ENCODE data around the gene FBN1.

FBN1 gene

GRCh38 chr15:48548455-48548854 lies 97.1 kb downstream of the FBN1 start:
- ATAC-seq = no peak

GRCh38 chr15:48547286-48547685 lies 98.2 kb downstream of the FBN1 start:
- ATAC-seq = no peak

GRCh38 chr15:48546296-48546695 lies 99.2 kb downstream of the FBN1 start:
- no peak for ATAC-seq

GRCh38 chr15:48544778-48545177 lies 100.7 kb downstream of the FBN1 start:
- ATAC-seq = no peak

DNA sequence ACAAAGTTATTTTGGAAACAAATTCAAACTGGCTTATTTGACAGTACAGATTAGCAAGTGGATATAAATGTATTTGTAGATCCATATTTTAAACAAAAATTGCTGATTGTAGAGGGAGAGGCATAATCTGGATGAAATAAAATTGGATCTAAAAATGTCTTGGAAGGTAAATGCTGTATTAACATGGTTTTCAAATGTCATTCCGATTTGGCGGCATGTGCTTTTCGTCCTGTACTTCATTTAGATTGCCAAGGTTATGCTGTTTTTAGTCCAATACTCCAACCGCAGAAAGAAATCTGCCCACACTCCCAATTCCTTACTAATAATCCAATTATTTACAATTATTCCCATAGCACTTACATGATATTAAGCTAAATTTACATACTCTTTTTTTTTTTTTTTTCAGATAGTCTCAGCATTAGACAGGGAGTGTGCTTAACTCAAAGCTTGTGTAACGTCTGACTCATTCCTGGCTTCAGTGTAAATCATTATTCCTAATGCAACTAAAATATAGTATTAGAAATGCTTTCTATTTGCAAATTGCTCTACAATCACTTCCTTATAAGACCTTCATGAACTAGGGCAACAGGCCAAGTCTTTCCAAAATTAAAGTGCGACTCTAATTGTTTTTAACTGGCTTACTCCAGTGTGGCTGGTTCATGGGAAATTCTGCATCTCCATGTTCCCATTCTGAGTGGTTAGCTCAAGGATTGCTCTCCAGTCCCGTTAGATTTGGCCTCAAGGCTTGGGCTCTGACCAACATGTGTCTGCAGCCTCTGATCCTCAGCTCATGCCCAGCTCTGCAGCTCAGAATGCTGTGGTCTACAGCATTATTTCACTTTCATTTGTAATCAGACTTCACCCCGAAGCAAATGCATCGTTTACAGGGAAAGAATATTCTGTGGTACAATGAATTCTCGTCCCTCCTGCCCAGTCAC lies 103.9 kb downstream of the FBN1 start:
- no peak for ATAC-seq

DNA sequence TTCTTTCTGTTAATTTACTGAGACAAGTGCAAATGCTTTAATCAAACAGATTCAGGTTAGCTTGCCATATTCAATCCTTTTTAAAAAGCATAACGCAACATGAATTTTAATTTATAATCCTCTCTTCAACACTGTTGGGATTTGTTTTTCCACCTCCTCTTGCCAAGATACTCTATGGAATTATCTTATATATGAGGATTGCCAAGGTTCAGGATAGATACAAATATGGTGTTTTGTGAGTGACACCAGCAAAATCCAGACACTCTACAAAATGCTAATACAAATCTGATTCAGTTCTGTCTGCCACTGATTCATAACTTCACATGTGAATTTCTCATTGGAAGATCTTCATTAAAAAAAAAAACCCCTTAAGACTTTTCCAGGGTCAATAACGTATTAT lies 104.8 kb downstream of the FBN1 start:
- no peak for ATAC-seq

DNA sequence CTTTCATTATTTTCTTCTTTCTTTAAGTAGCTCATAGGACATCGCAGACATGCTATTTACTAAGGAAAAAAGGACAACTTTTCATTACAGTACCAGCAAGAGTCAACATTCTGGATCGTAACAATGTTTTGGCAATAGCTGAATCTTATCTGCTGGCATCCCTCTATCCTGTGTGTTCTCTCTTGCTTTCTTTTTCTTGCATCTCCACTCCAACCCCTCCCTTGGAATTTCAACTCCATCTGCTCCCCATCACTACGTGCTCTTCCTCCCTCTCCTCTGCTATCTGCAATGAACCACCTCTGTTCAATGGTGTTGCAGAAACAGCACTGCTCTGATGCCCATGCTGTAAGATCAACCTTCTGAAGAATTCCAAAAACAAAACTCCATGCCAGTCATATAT lies 106.6 kb downstream of the FBN1 start:
- ATAC-seq = no peak

DNA sequence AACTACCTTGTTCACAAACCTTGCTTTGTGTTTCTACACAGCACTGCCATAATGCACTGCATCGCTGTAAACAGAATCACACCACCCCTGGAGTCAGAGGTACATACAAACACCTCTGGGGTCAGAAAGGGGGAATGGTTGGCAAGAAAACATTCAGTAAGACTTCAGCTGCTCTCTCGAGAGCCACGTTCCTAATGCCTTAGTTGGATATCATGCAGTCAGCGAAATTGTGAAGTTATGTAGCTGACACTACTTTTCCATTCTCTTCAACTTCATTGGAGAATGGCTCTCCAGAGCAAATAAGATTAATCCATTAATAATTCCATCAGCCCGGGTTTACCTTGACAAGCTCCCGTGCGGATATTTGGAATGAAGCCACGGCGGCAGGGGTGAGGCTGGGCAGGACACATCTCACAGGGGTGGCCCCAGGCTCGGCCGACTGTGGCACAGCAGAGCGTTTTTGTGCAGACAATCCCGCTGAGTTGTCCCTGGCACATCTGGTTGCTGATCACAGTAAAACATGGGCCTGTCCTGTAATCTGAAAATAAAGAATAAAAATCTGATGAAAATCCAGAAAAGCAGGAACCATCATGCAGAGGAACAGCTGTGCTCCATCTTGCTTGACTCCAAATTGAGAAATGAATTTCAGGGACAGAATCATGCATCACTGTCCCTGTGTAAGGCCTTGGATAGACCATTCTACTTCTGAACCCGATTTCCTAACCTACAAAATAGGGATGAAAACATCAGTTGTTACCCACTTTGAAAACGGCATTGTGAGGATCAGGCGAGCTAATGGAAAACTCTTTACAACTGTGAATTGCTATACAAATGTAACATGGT lies 108.0 kb downstream of the FBN1 start:
- no peak for ATAC-seq

DNA sequence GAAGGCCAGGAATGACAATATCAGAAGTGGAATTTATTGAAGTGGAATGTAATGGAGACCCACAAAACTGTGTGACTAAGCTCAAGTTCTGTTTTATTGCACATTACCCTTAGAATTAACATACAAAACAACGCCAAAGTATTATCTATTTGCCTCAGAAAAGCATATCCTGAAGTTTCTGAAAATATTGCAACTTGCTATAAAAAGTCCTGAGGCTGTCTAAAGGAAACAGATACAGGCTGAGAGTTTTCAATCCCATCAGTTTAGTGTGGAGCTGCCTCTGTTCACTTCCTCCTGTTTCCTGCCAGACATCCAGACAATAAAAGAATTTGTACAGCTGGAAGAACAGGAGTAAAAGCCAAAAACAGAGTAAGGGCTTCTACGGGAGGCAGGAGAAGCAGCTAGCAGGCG lies 108.8 kb downstream of the FBN1 start:
- ATAC-seq = no peak

- no peak for ATAC-seq
Measured at GRCh38 chr15:48533982-48534381, 111.5 kb downstream of the FBN1 start.

DNA sequence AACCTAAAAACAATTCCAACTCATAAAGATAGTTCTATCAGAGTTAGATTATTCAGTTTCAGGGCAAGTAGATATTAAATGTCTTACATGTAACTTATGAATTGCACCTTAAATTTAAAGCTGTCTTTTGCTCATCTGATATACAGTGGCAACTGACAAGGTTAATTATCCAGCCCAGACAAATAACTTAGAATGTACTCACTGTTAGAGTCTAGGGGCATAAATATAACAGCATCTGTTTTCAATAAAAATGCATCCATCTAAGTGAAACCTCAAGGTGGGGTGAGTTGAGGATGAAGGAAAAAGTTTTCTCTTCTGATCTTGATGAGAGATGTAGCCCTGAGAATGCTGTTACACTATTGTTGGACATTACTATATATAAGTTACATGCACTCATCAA lies 112.6 kb downstream of the FBN1 start:
- ATAC-seq = no peak

DNA sequence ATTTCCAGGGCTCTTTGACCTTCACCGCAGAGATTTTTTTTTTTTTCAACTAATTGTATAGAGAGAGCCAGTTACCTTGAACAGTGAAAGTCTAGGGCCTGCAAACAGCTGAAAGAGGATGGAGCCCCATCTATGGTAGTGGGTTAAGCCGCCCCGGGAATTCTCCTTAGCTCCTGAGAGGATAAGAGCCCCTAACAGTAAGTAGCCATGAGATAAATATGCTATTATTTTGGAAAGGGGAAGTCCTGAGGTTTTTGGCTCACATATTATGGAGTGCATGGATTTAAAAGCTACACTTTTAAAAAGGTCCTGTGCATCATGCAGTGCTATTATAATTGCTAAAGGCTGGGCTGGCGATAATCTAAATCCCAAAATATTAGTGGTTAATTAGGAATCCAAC lies 115.0 kb downstream of the FBN1 start:
- ATAC-seq = no peak

DNA sequence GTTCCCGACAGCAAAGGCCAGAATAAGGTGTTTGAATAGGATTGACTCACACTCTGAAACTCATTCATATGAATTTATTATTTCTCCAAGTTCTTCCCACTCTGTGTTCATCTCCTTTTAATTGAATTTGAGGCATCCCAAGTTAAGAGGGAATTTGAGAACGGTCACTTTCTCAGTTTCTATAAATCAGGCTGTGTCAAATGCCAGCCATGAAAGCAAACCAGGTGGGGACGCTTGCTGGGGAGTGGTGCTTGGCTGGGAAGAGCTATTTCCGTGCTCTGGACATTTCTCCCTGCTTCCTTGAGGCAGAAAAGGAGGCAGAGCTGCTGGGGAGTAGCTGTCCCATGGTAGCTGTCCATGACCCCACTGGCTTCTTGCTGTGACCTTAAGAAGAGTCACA lies 116.6 kb downstream of the FBN1 start:
- no peak for ATAC-seq

DNA sequence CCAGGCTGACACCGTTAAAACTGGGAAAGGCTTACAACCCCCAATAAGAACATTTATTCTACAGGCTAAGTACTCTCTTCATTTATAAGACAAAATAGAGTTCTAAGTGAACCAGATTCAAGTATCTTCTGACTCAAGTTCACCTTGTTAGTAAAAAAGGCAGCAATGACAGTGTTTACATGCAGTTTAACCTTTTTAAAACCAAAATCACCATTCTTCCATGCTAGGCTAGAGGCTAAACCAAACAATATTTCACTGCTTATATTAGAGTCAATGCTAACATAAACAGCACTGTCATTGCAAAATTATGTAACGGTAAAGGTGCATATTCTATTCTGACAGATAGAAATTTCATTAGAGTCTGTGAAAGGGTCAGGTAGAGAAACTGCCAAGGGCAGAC lies 118.0 kb downstream of the FBN1 start:
- no peak for ATAC-seq

DNA sequence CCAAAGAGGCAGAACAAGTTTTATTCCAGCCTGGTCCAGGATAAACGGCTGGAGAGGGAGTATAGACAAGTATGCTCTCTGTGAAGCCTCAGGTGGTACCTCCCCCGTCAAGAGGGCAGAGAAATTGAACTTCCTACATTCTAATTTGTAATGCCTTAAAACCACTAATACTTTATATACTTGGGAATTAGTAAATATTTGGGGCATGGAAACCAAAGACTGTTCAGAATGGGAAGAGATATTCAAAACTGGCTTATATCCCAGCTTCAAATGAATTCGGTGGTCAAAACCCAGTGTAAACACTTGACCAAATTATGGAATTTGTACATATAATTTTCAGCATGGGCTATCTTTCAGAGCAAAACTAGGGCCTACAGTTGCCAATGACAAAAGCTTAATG lies 122.6 kb downstream of the FBN1 start:
- ATAC-seq = no peak

DNA sequence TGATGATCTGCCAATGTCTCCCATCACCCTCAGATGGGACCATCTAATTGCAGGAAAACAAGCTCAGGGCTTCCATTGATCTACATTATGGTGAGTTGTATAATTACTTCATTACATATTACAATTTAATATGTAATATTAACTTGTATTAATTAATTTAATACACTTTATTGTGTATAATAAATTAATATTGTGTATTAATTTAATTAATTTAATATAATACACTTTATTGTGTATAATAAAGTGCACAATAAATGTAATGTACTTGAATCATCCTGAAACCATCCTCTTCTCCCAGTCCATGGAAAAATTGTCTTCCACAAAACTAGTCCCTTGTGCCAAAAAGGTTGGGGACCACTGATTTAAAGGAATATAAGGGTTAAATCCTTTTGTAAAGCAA lies 123.4 kb downstream of the FBN1 start:
- no peak for ATAC-seq

DNA sequence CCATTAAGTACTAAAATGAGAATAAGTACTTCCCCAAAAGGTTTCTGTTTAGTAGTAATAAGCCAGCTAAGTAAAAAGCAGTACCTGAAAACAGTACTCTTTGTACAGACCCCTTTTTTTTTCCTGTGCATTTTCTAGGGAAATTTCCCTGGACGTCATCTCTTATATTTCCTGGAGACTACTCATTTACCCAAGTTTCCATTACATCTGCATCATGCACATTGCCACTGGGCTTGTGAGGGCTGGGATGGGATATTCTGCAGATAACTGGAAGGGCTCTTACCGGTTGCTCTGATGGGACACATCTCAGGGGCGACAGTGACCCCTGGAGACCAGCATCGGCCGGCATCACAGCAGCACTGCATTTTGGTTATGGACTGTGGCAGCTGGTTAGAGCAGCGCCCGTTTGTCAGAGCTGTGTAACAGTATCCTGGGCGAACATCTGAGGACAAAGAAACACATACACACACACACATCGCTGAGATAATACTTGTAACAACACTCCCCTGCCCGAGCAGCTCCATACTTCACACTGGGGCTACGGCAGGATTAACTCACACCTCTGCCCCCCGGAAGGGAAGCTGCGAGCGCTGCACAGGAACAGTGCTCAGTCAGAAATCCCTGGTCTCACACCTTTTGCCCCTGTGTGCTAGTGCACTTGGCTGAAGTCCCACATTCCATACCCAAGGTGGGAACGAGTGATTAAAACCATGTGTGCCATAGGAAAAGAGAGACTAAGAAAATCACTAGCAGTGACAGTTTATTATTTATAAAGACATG lies 124.9 kb downstream of the FBN1 start:
- ATAC-seq = no peak

DNA sequence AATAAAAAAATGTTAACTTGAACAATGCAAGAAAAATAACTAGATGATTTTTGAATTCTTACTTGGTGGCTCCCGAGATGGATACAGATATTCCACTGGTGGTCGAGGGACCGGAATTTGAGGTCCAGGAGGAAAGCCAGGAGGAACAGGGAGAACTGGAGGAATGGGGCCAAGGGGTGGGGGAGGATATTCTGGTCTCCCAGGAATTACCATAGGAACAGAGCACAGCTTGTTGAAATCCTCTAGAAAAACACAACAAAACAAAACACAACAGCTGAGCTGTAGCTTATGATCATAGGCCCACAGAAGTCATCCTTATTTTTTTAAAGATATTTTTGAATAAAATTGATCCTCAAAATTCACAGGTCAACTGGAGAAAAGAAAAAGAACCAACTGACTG lies 129.4 kb downstream of the FBN1 start:
- no peak for ATAC-seq

GRCh38 chr15:48515500-48515899 lies 130.0 kb downstream of the FBN1 start:
- ATAC-seq = no peak

DNA sequence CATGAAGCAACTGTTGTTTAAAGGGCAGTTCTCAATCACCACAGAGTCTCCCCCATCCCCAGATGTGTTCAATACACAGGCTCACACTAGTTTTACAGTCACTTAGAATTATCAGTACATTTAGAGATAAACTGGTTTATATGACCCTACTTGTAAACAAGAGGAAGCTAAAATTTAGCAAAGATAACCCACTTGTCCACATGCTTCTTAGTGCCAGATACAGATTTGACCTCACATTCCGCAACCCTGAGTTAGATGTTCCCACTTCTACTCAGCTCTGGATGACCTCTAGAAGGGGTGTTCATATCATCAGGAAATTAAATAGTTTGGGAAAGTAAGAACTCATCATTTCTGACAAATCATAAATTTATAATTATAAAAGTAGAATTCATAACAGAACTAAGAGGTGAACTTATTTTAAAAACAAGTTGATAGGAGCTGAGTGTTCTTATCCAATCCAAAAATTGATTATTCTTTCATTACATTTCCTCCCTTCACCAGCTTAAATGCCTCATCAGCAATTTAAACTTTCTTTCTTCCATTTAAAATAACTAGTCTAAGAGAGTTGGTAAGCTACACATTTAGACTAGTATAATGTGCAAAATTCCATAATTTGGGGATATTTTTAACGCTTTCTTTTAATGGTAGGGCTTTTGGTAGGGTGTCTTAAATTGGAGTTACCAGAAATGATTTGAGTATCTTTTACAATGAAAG lies 131.2 kb downstream of the FBN1 start:
- ATAC-seq = no peak

DNA sequence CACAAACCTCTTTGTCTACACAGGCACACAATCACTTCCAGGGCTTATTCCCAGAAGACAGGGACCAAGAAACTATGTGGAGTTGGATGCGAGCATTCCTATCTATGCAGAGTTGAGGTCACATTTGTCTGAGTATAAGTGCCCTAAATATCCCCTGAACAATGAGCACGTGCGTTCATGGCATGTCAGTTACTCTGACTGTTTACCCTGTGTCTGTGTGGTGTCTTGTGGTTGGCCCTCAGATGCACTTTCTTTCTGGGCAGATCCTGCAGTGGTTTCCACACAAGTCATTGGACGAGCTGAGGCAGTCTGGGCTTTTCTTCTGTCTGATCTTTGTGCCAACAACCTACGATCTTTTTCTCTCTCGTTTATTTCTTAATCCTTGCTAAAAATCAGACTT lies 134.5 kb downstream of the FBN1 start:
- no peak for ATAC-seq

GRCh38 chr15:48507416-48508065 lies 138.0 kb downstream of the FBN1 start:
- ATAC-seq = no peak
